HG02840 (cell line): ENCODE measurements around the gene DNMT3B.
"Not testable (repeated sequence)": the region's sequence is repeated elsewhere in the genome, so short reads cannot be mapped to it uniquely, and the experiment has no call there.

ENCODE experiments used
- ATAC-seq: cut with Tn5 transposase; IDR thresholded peaks from one replicate; pipeline ENCODE4 v1.9.1; 2021; ENCODE audit warnings: mild to moderate bottlenecking, moderate library complexity, moderate number of reproducible peaks; ENCODE audit not compliant: unreplicated experiment, low FRiP score

Gene DNMT3B

DNA sequence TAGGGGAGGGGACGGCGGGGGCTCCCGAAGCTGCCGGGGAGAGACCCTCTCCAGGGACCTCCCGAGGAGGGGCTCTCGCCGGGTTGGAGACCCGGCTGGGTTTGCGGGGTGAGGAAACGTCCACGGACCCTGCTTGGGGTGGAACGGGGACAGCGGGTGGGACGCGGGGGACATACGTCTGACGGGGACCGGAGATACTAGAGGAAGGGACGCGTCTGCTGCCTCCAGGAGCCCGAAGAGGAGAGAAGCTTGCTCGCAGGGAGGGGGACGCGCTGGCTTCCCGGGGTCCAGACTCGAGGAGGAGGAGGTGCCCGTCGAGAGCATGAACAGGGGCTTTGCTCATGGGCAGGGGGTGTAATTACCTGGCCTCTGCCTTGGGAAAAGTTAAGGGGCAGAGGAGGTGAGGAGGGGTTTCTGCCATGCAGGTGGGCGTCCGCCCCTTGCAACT is 593 bp downstream of the DNMT3B start:
- ATAC-seq: no peak

DNA sequence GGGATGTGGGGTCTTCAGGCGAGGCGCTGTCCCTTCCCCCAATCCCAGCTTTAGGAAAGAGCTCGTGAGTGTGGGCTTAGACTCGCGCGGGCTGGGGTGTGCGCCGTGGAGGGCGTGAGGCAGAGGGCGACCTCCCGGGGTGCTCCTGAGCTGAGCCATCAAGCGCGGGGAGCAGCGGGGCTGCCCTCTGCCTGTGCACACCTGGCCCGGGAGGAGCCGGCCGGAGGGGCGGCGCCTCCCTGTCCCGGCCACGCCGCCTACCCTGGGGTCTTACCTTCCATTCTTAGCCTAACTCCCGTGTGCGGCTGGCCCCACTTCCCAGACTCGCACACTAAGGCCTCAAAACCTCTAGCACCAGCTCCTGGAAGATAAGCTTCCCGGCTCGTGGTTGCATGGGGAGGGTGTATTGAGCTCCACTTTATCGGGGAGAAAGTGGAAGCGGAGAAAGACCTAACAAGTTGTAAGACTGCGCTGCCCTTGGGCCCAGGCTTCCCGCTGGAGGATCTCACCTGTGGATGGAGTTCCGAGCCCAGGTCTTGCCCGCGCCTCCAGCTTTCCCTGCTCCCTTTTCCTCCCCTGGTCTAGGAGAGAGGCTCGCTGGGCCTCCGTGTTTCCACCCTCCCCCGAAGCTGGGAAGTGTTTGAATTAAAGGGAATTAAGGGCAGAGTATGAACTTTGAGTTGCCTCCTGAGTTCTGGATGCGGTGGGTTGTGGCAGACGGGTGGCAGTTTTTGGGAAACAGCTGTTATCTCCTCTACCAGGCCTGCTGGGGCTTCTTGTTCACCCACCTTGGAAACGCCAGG is 1.2 kb downstream of the DNMT3B start:
- ATAC-seq: no peak

DNA sequence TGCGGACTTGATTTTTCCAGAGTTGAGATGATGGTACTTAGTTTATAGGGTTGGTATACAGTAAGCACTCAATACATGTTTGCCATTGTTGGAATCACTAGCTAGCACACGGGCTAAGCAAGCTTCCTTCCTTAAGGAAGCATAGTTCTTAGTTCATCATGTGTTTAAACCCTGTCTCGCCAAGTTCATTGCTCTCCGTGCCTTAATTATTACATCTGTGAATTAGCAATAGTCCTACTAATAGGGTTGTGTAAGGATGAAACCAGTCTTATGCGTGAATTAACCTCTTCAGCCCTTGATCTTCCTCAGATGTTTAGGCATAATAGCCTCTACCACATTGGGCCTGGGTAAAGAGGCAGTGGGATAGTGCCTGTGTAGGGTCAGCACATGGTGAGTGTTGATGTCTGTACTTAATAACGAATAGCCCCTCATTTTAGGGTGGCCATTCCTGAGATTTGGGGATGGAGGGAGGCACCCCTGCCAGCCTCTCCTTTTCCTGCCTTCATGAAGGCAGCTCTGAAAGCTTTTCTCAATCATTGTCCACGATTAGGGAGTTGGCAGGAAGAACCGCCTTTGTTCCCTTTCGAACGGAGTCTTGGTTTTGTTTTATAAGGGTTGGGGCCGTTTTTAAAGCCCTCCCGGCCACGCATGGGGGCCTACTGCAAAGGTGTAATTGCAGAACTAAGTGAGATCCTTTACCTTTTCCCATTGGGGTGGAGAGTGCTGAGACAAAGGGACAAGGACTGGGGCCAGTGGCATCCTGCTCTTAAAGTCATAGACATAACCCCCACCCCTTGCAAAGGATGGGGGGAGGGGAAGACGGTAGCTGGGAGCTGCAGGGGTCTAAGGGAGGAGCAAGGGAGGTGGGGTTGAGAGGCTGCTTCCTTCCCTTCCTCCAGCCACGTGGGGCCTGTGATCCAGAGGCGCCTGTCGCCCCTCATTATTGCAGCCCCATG is 2.1 kb downstream of the DNMT3B start:
- no peak for ATAC-seq

DNA sequence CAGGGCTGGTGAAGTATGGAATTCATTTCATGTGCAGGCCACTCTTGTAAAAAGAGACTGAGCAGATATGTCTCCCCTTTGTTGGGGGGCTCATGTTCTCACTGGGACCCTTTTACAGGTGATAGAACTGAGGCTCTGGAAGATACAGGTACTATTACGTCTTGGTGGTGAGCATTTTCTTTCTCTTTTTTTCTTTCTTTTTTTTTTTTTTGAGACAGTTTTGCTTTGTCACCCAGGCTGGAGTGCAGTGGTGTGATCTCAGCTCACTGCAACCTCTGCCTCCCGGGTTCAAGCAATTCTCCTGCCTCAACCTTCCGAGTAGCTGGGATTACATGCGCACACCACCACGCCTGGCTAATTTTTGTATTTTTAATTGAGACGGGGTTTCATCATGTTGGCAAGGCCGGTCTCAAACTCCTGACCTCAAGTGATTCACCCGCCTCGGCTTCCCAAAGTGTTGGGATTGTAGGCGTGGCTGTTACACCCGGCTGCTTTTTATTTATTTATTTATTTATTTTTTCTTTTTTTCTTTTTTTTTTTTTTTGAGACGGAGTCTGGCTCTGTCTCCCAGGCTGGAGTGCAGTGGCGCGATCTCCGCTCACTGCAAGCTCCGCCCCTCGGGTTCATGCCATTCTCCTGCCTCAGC is 3.2 kb downstream of the DNMT3B start:
- ATAC-seq: not testable (repeated sequence)

DNA sequence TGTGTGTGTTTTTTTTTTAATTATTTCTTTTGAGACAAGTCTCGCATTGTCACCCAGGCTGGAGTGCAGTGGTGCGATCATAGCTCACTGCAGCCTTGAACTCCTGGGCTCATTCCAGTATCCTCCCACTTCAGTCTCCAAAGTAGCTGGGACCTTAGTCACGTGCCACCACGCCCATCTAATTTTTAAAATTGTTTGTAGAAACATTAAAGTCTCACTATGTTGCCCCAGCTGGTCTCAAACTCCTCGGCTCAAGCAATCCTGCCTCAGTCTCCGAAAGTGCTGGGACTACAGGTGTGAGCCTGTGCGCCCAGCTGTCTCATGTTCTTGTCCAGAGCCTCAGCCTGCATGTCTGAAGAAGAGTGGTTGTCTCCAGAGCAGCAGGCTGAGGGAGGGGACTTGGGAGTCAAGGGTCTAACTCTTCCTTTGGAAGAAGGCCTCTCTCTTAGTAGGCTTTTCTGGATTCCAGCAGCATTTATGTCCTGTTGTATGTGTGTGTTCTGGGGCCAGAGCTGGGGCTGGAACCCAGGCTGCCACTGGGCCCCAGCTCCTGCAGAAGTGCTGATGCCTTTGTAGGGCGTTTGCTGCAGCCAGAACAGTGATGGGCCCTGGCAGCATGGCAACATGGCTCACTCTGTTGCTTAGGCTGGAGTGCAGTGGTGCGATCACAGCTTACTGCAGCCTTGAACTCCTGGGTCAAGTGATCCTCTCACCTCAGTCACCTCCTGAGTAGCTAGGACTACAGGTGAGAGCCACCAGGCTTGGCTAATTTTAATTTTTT is 5.4 kb downstream of the DNMT3B start:
- no peak for ATAC-seq

DNA sequence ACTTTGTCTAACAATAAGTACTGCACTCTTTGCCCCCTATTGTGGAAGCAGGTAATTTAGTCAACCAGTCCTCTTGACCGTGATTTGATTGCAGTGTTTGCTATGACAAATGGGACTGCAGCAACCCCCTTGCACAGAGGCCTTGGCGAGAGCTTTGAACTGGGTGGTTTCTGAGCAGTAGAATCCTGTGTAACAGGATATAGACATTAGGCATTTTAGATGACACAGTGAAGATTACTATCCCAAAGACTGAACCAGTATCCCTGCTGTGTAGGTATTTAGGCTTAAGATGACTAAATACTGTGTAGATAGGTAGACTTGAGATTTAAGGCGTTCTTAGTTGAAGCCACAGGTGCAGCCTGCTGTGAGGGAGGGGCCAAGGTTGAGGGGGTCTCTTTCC is 9.9 kb downstream of the DNMT3B start:
- ATAC-seq: no peak

DNA sequence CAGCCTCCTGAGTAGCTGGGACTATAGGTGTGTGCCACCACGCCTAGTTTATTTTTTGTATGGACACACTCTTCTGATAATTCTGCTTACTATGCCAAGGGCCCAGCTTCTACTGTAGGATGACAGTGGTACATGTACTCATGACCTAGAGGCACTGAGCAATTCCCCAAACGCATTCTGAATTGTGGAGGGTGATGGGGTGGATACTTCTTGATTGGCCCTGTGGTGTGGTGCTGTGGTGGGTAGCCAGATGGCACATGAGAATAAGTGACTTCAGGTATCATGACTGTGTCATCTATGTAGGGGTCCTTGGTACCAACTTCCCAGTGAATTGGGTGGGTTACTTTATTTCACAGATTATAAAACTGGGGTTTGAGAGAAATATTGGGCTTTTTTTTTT is 11.0 kb downstream of the DNMT3B start:
- ATAC-seq: no peak

DNA sequence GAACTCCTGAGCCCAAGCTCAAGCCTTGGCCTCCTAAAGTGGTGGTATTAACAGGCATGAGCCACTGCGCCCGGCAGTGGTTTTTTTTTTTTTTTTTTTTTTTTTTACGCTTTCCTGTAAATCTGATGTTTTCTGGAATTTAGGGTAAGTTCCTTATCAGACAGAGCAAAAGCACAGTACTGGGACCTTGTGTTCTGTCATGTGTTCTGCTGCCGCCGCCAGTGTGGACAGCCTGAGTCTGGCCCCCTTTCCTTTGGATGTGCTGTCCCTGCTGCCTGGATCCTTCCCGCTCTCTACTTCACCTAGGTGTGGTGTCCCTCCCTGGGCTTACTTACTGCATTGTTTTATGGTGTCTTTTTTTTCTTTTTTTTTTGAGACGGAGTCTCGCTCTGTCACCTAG is 11.7 kb downstream of the DNMT3B start:
- ATAC-seq: no peak

DNA sequence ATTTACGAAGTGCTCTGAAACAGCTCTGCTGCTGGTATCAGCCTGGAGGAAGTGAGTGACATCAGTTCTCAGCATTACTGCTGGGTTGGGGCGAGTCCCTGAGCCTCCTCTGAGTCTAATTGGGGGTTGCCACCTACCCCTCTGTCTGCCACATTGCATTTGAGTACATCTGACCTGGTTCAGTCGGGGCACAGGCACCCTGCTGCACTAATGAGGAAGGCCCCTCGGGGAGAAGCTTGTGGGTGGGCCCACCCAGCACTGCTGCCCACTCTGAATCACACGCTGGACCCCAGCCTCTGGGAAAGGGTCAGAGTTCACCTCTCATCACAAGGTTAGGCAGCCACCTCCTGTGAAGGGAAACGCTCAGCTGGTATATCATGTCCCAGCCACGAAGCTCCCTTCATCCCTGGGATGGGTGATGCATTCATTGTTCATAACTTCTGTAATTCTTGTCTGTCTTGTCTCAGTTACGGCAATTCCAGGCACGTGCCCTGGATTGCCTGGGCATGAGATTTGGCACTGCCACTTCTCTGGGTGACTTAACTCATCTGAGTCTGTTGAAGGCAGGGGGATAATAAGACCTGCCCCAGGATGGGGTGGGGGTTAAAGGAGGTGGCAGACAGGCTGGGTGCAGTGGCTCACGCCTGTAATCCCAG is 13.3 kb downstream of the DNMT3B start:
- no peak for ATAC-seq

DNA sequence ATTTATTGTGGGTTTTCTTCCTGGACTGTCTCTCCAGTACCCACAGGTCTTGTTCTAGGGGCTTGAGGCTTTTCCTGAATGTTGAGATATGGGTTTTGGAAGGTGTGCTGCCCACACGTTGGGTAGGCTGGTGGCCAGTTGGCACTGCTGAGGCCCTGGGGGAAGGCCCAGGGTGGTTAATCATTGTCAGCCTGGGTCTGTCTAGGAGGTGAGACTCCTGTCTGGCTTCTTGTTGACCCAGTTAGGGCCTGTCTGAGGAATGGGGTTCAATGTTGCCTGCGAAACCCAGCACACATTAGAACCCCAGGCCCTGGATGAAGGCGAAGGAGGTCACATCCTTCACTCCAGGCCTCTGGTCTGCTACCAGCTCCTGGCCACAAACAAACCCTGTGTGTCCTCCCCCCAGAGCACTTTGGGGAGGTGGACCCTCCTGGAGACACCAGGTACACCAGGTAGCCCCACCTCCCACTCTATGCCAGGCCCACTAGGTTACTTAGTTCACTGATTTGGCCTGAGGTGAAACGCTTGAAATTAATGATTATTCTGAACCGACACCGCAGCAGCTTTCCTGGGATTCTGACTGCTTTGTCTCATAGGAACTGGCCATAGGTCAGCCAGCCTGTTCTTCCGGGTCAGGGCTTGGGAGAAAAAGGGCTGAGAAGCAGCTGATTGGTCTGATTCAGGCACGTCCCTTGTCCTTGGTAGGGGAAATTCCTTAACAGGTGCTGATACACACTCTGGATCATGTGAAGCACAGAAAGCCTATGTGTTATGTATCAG is 15.2 kb downstream of the DNMT3B start:
- no peak for ATAC-seq

DNA sequence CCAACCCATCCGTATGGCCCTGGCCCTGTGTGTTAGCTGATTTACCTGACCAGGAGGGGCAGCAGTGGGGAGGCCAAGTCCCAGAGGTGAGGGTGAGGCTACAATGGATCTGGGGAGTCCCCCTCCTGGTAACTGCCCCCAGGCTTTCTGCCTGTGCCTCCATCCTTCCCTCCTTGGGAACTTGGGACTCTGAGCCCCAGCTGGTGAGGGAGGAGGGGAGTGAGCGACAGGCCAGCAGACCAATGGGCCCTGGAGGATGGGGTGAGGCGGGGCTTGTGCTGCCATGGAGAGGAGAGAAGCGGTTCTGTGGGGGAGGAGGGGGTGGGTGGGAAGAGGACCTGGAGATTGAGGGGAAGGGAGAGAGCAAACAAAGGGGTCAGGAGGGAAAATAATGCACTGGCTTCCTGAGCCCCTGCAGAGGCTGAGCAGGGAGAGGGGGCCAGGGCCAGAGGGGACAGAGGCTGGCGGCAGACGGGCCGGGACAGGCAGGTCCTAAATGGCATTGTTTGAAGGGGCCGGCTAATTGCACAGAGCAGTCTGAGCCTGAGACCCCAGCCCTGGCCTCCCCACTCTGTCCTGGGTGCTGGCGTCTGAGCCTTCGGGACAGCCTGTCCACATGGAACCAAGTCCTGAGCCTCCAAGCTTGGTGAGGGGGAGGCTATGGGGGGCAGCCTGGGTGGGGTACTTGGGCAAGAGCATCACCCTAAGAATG is 17.5 kb downstream of the DNMT3B start:
- no peak for ATAC-seq

DNA sequence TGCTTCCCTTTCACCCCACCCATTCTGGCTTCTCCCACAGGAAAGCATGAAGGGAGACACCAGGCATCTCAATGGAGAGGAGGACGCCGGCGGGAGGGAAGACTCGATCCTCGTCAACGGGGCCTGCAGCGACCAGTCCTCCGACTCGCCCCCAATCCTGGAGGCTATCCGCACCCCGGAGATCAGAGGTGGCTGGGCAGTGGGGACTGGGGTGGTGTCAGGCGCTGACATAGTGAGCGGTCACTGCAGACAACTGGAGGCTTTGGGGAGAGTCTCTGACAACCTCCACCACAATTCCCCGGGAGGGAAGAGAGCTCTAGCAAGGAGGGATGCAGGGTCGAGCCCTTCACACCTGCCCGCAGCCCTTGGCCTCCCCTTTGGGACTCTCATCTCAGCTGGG is 18.1 kb downstream of the DNMT3B start:
- no peak for ATAC-seq

DNA sequence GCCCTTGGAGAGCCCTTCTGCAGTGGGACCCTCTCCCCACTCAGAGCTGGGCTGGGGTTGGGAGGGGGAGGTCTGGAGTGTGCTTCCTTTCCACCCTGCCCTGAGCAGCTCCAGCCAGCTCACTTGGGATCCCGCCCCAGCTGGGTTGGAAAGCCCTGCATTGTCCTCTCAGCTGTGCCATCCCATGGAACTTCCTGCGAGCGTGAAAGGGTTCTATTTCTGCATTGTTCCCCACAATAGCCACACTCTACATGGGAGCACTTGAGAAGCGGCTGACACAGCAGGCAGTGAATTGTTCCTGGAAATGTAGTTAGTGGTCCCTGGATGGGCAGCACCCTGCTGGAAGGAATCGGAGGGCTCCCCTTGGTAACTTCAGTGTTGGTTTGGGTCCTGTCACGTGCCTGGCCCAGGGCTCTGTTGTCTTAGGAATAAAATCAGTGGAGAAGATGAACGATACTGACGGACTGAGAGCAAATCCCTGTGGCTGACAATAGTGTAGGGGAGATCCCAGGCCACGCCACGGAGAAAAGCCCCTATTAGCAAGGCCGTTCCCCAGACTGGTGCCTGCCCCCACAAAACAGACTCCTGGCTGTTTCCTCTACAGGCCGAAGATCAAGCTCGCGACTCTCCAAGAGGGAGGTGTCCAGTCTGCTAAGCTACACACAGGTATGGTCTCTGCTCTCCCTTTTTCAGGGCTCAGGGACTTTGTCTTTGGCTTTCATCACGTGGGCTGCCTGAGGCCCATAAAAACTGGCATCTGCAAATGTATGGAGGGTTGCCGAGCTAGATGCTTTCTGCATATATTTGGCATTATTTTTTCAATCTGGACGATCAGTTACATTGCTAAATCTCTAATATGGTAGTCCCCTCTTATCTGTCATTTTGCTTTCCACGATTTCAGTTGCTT is 18.8 kb downstream of the DNMT3B start:
- no peak for ATAC-seq

DNA sequence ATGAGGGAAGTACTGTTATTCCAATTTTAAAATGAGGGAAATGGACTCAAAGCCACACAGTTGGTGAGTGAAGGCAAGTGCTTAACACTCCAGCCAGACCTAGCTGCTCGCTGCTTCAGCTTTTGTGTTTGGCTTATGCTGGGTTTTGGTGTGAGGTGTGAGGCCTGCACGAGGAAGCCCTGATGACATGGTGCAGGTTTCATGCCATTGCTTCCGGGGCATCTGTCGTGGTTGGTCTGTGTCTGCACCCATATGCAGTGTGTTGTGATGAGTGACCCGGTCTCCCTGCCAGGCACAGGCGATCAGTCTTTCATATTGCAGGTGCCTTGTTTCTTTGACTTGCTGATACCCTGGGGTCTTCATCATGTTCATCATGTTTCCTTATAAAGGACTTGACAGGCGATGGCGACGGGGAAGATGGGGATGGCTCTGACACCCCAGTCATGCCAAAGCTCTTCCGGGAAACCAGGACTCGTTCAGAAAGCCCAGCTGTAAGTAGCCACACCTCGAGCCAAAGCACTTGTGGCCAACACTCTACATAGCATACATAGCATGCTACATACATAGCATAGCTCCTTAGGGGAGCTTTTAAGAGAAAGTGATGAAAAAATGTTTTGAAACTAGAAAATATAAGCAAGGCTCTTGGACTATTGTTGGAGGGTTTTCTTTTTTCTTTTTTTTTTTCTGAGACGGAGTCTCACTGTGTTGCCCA is 22.3 kb downstream of the DNMT3B start:
- ATAC-seq: no peak

DNA sequence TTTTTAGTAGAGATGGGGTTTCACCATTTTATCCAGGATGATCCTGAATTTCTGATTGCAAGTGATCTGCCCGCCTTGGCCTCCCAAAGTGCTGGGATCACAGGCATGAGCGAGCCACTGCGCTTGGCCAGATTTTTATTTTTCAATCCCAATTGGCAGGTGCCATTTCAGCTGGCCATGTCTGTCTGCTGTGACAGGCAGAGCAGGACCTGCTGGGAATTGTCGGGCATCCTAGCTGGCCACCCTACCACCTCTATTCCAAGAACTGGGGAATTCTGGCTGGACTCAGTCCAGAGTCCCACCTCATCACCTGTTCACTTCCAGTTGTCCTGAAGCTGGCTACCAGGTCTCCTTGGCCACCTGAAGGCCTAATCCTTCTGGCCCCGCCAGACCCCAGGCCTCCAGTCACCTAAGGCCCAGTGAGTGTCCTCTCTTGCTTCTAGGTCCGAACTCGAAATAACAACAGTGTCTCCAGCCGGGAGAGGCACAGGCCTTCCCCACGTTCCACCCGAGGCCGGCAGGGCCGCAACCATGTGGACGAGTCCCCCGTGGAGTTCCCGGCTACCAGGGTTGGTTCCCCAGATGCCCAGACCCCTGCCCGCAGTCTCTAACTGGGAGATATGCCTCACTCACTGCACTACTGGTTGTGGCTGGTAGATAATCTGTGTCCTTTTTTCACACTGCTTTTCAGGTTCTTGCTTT is 24.0 kb downstream of the DNMT3B start:
- no peak for ATAC-seq

DNA sequence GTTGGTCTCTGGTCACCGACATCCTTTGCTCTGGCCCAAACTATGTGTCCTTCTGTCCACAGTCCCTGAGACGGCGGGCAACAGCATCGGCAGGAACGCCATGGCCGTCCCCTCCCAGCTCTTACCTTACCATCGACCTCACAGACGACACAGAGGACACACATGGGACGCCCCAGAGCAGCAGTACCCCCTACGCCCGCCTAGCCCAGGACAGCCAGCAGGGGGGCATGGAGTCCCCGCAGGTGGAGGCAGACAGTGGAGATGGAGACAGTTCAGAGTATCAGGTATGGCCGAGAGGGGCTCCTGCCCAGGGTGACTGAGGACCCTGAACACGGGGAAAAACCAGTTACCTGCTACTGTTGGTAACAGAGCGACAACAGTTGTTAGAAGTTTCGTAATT is 25.0 kb downstream of the DNMT3B start:
- no peak for ATAC-seq
